Brain microvascular endothelial cell (primary cell): ENCODE results near the gene ST14.
"Not testable (repeated sequence)": the region's sequence is repeated elsewhere in the genome, so short reads cannot be mapped to it uniquely, and the experiment has no call there.

Source experiments
- DNase-seq: peaks from one replicate; pipeline ENCODE4 v3.0.0-alpha.2; 2020
- H3K27ac ChIP-seq: fragments of 250-450 bp; sonication (Bioruptor Pico); 2 replicates; pipeline ENCODE4 v1.5.1; 2020; ENCODE audit warnings: mild to moderate bottlenecking, moderate library complexity
- H3K27me3 ChIP-seq: fragments of 250-450 bp; sonication (Bioruptor Pico); replicated peaks from 2 replicates; pipeline ENCODE4 v1.5.1; 2020; ENCODE audit warnings: mild to moderate bottlenecking
- H3K36me3 ChIP-seq: fragments of 250-450 bp; sonication (Bioruptor Pico); replicated peaks from 2 replicates; pipeline ENCODE4 v1.5.1; 2020; ENCODE audit warnings: mild to moderate bottlenecking
- H3K4me3 ChIP-seq: 2 replicates; pipeline ENCODE4 v1.5.1; 2011; ENCODE audit warnings: low read depth, mild to moderate bottlenecking, control low read depth, low read length, moderate library complexity
- in situ Hi-C: cut with HindIII; loops from 2 replicates; pipeline ENCODE4 v1.10.0; 2017; ENCODE audit warnings: low sequenced_read_pairs, low pct_ligation_motif_present
- TF ChIP-seq, protein P1 (sequence below): IDR thresholded peaks from 2 replicates; pipeline ENCODE4 v1.5.1; 2011; ENCODE audit warnings: low read depth, mild to moderate bottlenecking, moderate library complexity, low read length, control low read depth, inconsistent platforms; ENCODE audit errors: missing control alignments

The ST14 gene

DNA sequence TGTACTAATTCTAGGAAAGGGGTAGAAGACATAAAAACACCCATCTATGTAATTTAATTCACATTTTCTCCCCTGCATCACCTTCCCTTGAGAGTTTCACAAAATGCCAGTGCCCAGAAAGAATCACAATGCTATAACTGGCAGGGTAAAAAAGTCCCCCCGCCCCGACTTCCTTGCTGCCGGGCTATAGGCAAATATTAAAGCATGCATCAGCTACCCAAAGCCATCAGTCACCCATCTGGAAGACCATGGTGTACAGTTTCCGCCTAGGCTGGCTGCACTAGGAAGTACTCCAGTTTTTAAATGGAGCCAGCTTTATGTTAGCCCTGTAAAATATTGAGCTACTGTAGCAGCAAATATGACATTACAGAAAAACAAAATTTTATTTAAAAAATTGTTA, 67.8 kb downstream of the ST14 start:
- no peak overlapping the region for H3K27ac ChIP-seq
- TF ChIP-seq, protein P1, sequence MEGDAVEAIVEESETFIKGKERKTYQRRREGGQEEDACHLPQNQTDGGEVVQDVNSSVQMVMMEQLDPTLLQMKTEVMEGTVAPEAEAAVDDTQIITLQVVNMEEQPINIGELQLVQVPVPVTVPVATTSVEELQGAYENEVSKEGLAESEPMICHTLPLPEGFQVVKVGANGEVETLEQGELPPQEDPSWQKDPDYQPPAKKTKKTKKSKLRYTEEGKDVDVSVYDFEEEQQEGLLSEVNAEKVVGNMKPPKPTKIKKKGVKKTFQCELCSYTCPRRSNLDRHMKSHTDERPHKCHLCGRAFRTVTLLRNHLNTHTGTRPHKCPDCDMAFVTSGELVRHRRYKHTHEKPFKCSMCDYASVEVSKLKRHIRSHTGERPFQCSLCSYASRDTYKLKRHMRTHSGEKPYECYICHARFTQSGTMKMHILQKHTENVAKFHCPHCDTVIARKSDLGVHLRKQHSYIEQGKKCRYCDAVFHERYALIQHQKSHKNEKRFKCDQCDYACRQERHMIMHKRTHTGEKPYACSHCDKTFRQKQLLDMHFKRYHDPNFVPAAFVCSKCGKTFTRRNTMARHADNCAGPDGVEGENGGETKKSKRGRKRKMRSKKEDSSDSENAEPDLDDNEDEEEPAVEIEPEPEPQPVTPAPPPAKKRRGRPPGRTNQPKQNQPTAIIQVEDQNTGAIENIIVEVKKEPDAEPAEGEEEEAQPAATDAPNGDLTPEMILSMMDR: no peak
- H3K36me3 ChIP-seq: no peaks in the 10 kb centered on the region
- H3K27me3 ChIP-seq: no peaks in the 10 kb centered on the region
- in situ Hi-C loops: no loop called here
- no peak for DNase-seq
- no peak overlapping the region for H3K4me3 ChIP-seq

DNA sequence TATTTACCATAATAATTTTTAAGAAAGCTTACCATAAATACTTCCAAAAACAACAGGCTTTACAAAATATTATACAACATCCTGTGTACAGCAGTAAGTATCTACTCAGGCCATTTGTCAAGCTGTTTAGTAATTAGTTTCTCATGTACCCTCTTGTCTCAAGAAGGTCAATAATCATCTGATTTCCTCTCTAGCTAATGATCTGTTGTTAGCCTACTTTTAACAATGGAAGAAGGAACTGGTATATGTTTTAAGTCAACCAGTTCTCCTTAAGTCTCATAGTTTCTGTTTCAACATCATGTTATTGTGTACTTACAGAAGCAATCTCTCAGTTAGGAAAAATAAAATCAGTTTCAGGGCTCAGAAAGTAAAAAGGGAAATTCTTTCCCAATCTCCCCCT, 73.9 kb downstream of the ST14 start:
- H3K27ac ChIP-seq, DNase-seq, H3K27me3 ChIP-seq, in situ Hi-C loops, H3K36me3 ChIP-seq, H3K4me3 ChIP-seq: not testable (repeated sequence)

DNA sequence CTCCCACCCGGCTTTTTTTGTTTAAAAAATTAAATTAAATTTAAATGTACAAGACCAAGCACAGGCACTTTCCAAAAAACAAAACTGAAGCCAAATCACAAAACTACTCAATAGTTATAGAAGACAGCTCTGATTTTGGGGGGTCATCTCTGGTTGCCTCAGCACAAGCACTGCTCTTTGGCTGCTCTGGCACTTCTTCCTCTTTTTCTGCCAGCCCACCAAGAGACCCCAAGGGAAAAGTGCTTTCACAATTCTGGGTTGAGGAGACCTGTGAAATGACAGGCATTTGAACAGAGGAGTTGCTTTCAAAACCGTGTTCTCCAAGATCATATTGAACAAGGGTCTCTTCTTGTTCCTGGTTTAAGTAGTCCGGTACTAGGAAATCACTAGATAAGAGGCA, 74.3 kb downstream of the ST14 start:
- H3K27me3 ChIP-seq, H3K36me3 ChIP-seq, DNase-seq, H3K4me3 ChIP-seq, H3K27ac ChIP-seq, in situ Hi-C loops: not testable (repeated sequence)

DNA sequence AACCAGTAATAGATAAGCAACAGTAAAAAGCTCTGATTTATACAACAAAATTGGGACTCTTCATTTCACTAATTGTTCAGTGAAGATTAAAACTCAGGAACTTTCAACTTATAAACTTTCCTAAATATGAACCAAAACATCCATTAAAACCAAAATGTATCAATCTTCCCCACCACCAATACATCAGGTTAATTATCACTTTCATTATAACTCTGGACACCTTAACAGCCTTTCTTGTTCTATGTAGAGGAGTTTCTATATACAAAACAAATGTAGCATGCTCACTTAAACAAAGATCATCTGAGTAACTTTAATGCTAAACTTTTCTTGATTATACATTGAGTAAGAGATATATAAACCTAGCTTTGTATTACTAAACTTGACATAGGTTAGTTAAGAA, 74.7 kb downstream of the ST14 start:
- in situ Hi-C loops: no loop called here
- Histone ChIP-seq H3K27me3 (no peaks in the 10 kb centered on the region), H3K4me3 (no peak overlapping the region), H3K27ac (no peak overlapping the region), H3K36me3 (no peaks in the 10 kb centered on the region)
- no peak for DNase-seq
- TF ChIP-seq, protein P1: no peak

DNA sequence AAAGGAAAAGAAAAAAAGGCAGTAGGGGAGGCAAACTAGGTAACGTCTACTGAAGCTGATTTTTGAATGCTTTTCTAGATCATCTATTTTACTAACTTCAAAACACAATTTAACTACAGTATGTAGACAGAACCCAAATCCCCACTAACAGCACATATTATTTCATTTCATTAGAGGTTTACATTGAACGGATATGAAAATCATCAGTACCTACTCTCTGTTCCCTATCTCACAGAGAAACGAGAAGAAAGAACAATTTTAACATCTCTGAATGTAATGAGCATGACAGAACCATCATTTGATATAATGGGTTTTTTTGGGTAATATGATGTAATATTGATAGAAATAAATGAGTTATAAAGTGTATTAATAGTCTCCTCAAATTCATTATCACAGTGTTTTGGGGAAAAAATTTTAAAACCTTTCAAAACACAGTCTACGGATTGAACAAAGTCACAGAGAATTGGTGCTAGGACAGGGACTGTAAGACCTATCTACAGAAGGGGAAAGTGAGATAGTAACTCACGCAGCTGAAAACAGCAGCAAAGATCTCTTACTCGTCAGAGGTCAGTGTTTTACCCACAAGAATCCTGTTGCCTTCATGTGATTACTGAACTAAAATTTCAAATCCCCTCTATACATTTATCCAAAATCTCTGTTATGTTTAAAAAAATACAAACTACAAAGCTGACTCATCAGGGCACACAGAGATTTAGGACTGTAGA, 77.9 kb downstream of the ST14 start:
- Histone ChIP-seq H3K36me3 (no peaks in the 10 kb centered on the region), H3K27ac (no peak overlapping the region), H3K27me3 (no peaks in the 10 kb centered on the region), H3K4me3 (no peak overlapping the region)
- TF ChIP-seq, protein P1: no peak
- in situ Hi-C loops: no loop called here
- DNase-seq: no peak

DNA sequence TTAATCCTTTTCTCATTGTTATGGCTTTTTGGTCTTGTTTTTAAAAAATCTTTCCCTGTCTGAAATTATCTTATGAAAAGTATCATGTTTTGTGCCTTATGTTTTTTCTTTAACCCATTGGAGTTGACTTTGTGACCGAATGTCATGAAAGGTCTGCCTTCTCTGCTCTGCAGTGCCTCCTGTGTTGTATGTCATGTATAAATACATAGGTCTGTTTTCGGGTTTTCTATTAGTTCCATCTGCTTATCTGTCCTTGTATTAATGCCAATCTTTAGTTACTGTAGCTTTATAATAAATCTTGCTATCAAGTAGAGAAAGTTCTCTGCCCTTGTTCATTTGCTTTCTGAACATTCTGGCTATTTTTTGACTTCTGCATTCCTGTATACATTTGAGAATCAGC, 82.1 kb downstream of the ST14 start:
- no peaks in the 10 kb centered on the region for H3K36me3 ChIP-seq
- no peak for DNase-seq
- H3K4me3 ChIP-seq: no peak overlapping the region
- TF ChIP-seq, protein P1: no peak
- no peaks in the 10 kb centered on the region for H3K27me3 ChIP-seq
- H3K27ac ChIP-seq: no peak overlapping the region
- in situ Hi-C loops: no loop called here

DNA sequence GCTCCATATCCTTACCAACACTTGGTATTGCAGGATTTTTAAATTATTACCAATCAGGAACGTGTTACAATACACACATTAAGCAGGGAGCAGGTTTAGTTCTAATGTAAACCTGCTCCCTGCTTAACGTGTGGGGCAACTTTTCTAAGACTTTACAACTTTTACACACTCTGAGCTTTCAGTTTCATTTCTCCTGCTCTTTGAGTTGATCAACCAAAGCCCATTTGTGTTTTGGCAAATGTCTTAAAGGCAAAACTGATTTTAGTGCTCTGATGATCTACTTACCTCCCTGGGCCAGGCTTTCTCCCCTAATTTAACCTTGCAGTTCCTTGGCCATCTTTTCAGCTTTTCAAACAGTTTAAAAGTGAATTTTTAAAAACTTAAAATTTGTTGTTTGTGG, 84.2 kb downstream of the ST14 start:
- no peak for DNase-seq
- H3K27me3 ChIP-seq: no peaks in the 10 kb centered on the region
- TF ChIP-seq, protein P1: no peak
- H3K4me3 ChIP-seq: no peak overlapping the region
- no peak overlapping the region for H3K27ac ChIP-seq
- H3K36me3 ChIP-seq: no peaks in the 10 kb centered on the region
- in situ Hi-C loops: no loop called here
